Stimulated activated CD4-positive, alpha-beta T cell treated with anti-CD3 and anti-CD28 coated beads, Interleukin-1b, Interleukin-23, amount 100 ng/mL, for 4 hours (primary cell): Measurements from ENCODE around the gene STX3.
"Not testable (repeated sequence)": the region's sequence is repeated elsewhere in the genome, so short reads cannot be mapped to it uniquely, and the experiment has no call there.

Experiments
- DNase-seq, 2 donors: peaks; one replicate each; pipeline ENCODE4 v3.0.0-alpha.2; 2020; ENCODE audit warnings: low read depth in 2 of 2

Gene STX3

GRCh38 chr11:59841514-59841913 lies 86.3 kb downstream of the STX3 start:
- no peak for DNase-seq

- DNase-seq = no peak
Observed at GRCh38 chr11:59842316-59842715, 87.1 kb downstream of the STX3 start.

GRCh38 chr11:59845399-59845798 lies 90.2 kb downstream of the STX3 start, which contains the start of gene CBLIF:
Gene CBLIF, minus strand, starts transcription at chr11:59845499. Its CDS starts 46 bp downstream, at chr11:59845453.
- DNase-seq = no peak

GRCh38 chr11:59846556-59846955 lies 91.4 kb downstream of the STX3 start:
- DNase-seq = no peak

- DNase-seq = no peak
Observed at GRCh38 chr11:59847626-59848025, 92.5 kb downstream of the STX3 start.

- DNase-seq = not testable (repeated sequence)
Observed at GRCh38 chr11:59848439-59848838, 93.3 kb downstream of the STX3 start.

- DNase-seq = no peak
Observed at GRCh38 chr11:59849129-59849528, 94.0 kb downstream of the STX3 start.

- DNase-seq = not testable (repeated sequence)
Observed at GRCh38 chr11:59849551-59849950, 94.4 kb downstream of the STX3 start.

GRCh38 chr11:59851416-59851815 lies 96.2 kb downstream of the STX3 start:
- DNase-seq = not testable (repeated sequence)

GRCh38 chr11:59854871-59855270 lies 99.7 kb downstream of the STX3 start:
- no peak for DNase-seq
